ENCODE results near the gene MEI1.
A peak's percentile ranks its signal among the peaks of the same experiment; 100 is the strongest.
"Not testable (repeated sequence)": the region's sequence is repeated elsewhere in the genome, so short reads cannot be mapped to it uniquely, and the experiment has no call there.

The MEI1 gene

DNA sequence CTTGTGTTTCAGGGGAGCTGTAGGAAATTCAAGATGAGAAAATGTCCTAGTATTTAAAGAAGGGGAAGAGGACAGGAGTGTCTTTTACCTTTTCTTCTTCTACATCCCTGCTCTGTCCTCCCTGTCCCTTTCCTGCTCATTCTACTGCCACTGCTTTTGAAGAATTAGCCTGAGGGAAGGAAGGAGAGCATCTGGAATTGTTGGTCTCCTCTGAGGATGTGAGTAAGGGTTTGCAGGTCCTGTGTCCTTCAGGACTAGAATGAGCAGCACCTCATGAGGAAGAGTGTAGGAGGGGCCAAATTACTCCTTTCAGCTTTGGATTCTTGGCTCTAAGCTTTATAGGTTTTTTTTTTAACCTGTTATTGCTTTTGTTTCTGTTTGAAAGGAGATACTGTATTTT lies 34.8 kb upstream of the MEI1 start:
- no peak overlapping the region for H3K4me3 ChIP-seq (ENCODE audit: control insufficient read depth, low read depth, low read length)
- DNase-seq (ENCODE audit: low read depth): no peak
- TF ChIP-seq, protein P1, sequence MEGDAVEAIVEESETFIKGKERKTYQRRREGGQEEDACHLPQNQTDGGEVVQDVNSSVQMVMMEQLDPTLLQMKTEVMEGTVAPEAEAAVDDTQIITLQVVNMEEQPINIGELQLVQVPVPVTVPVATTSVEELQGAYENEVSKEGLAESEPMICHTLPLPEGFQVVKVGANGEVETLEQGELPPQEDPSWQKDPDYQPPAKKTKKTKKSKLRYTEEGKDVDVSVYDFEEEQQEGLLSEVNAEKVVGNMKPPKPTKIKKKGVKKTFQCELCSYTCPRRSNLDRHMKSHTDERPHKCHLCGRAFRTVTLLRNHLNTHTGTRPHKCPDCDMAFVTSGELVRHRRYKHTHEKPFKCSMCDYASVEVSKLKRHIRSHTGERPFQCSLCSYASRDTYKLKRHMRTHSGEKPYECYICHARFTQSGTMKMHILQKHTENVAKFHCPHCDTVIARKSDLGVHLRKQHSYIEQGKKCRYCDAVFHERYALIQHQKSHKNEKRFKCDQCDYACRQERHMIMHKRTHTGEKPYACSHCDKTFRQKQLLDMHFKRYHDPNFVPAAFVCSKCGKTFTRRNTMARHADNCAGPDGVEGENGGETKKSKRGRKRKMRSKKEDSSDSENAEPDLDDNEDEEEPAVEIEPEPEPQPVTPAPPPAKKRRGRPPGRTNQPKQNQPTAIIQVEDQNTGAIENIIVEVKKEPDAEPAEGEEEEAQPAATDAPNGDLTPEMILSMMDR (IDR thresholded peaks at IDR 0.05; ENCODE audit: control insufficient read depth, insufficient read depth, low read depth, low read length, missing control alignments): no peak

DNA sequence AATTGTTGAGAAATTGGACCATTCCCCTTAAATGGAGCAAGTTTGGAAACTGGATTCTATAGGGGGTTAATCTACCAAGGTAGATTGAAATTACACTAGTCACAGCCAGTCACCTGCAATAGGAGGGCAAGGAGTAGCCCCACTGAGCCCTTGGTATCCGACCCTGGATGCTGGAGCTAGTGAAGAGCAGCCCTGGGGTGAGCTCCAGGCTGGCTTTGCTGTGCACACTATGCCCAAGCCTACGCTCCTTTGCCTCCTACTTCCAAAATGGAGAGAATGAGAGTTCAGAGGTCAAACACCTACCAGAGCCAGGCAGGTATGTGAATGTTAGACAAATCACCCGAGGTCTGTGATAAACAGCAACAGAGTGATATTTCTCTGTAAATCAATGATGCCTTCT lies 34.4 kb upstream of the MEI1 start:
- no peak overlapping the region for H3K4me3 ChIP-seq (ENCODE audit: control insufficient read depth, low read depth, low read length)
- TF ChIP-seq, protein P1 (IDR thresholded peaks at IDR 0.05; ENCODE audit: control insufficient read depth, insufficient read depth, low read depth, low read length, missing control alignments): no peak
- no peak for DNase-seq (ENCODE audit: low read depth)

DNA sequence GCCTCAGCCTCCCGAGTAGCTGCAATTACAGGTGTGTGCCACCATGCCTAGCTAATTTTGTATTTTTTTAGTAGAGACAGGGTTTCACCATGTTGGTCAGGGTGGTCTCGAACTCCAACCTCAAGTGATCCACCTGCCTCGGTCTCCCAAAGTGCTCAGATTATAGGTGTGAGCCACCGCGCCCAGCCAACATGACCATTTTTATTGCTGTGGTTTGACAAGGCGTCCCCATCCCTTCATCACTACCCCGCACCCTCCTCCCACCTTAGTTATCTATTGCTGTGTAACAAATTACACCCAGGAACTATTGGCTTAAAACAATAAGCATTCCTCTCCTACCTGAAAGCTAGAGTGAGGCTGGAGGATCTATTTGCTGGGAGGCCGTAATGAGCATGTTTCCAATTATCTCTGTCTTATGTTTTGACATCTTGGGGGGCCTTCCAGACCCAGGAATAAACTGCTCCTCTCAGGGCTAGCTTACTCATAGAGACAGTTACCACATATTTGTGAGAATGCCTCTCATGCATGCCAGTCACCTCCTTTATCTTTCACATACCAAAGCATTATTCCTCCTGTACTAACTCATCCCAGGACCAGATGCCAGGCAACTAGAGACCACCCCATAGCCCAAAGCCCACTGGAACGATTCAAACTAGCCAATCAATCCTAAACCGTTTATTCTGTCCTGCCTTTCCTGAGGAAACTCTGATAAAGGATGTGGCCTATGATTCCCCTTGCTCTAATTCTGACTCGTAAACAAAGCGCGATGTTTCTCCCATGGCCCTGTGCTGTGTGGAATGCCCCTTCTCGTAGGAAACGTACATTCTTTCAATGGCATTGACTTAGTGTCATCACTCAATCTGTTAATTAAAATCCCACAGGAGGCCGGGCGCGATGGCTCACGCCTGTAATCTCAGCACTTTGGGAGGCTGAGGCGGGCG lies 30.1 kb upstream of the MEI1 start:
- peak; percentile 55 for DNase-seq (ENCODE audit: low read depth)
- TF ChIP-seq, protein P1 (IDR thresholded peaks at IDR 0.05; ENCODE audit: control insufficient read depth, insufficient read depth, low read depth, low read length, missing control alignments): no peak
- H3K4me3 ChIP-seq (ENCODE audit: control insufficient read depth, low read depth, low read length): no peak overlapping the region

DNA sequence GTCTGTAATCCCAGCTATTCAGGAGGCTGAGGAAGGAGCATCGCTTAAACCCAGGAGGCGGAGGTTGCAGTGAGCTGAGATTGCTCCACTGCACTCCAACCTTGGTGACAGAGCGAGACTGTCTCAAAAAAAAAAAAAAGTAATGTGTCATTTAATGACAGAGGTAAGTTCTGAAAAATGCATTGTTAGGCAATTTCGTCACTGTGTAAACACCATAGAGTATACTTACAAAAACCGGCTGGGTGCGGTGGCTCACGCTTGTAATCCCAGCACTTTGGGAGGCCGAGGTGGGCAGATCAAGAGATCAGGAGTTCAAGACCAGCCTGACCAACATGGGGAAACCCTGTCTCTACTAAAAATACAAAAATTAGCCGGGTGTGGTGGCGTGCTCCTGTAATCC lies 27.2 kb upstream of the MEI1 start:
- H3K4me3 ChIP-seq (ENCODE audit: control insufficient read depth, low read depth, low read length); DNase-seq (ENCODE audit: low read depth): not testable (repeated sequence)

DNA sequence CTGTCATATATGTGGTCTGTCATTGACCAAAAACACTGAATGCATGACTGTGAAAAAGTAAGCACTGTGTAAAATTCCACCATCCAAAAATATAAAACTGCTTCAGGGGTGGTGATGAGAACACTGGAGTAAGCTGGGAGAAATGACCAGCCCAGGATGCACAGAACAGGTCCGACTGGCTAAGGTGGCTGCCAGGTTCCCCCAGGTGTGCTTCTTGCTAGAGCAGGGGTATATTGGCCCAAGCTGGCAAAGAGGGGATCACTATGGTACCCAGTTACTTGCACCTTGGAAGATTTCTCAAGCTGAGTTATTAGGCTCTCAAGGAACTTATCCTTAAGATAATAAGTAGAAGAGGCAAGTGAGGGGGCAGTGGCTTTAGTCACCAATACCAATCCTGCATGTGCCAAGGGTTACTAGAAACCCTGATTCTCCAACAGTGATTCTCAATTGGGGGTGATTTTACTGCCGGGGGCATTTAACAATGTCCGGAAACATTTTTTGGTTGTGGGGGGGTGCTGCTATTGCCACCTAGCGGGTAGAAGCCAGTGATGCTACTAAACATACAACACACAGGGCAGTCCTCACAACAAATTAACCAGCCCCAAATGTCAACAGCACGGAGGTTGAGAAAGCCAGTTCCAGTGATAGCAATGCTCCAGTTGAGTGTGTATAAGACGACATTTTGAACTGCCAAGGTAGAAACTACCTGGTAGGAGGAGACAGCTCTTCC lies 26.4 kb upstream of the MEI1 start:
- TF ChIP-seq, protein P1 (IDR thresholded peaks at IDR 0.05; ENCODE audit: control insufficient read depth, insufficient read depth, low read depth, low read length, missing control alignments): peak; percentile 47
- DNase-seq (ENCODE audit: low read depth): no peak
- no peak overlapping the region for H3K4me3 ChIP-seq (ENCODE audit: control insufficient read depth, low read depth, low read length)

DNA sequence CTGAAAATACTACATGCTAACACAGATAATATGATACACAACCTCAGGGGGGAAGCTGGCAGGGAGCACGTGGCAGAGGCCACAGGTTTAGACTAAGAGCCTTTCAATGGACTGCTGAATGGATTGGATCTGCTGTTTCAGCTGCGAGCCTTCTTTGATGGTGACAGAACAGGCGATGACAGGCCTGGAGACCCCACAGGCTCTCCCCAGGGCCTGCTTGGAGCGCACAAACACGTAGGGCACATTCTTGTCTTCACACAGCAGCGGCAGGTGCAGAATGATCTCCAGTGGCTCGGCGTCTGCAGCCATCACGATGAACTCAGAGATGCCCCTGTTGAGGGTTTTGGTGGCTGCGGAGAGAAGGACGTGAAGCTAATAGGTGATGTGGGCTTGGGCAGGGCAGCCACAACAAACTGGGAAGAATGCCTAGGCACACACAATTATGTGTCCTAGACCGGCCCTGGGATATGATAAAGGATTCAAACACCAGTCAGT lies 24.4 kb upstream of the MEI1 start:
- H3K4me3 ChIP-seq (ENCODE audit: control insufficient read depth, low read depth, low read length): no peak overlapping the region
- TF ChIP-seq, protein P1 (IDR thresholded peaks at IDR 0.05; ENCODE audit: control insufficient read depth, insufficient read depth, low read depth, low read length, missing control alignments): no peak
- DNase-seq (ENCODE audit: low read depth): no peak

DNA sequence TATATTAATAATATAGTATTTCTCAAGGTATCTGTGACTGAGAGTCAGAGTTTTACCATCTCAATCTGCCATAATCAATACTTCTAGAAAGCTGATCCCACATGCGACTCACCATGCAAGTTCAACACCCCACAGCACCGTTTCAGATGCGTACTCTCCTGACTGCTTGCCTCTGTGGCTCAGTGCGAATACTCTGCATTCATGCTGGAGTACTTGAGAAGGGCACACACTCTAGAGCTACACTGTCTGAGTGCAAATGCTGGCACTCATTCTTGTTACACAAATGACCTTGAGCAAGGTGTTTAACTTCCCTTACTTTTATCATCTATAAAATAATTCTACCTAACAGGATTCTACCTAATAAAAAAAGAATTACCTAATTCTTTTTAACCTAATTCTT lies 23.2 kb upstream of the MEI1 start:
- DNase-seq (ENCODE audit: low read depth): no peak
- H3K4me3 ChIP-seq (ENCODE audit: control insufficient read depth, low read depth, low read length): no peak overlapping the region
- TF ChIP-seq, protein P1 (IDR thresholded peaks at IDR 0.05; ENCODE audit: control insufficient read depth, insufficient read depth, low read depth, low read length, missing control alignments): no peak
